ENCODE measurements around the gene PTCH1.

Gene PTCH1

GRCh38 chr9:95513711-95514110 lies 3.1 kb downstream of the PTCH1 start:
- no peak for DNase-seq (ENCODE audit: low read depth in 1 of 2, low spot score in 1 of 2)

GRCh38 chr9:95512709-95513095 lies 4.1 kb downstream of the PTCH1 start:
- DNase-seq (ENCODE audit: low read depth in 1 of 2, low spot score in 1 of 2): no peak

DNA sequence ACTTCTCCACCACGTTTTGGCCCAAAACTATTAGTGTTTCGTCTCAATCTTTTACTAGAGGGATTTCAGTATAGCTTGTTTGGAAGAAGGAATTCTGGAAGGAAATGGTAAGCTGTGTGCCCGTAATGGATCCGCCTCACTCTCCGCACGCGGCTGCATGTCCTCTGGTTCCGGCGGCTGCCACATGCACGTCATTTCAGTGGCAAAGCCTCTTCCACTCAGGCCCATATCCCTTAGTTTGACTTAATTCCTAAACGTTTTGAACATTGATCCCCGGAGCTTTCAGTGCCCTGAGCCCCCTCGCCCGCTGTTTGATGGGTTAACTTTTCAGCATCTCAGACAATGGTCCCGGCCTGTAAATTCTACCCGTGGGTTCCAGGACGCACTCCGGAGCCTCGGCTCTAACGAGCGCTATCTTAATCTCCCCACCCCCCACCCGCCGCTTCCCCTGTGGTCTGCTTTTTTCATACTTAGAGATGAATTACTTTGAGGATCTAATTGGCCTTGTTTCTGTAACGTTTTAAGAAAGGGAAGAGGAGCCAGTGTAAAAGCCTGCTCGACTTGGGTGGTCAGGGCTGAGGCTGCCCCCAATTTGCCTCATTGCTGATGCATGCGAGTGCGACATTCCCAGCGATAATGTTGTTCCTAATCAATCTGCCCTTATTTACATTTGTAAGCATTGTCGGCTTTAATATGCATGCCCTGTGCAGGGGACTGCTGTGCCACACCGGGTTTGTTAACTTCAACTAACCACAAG lies 4.6 kb downstream of the PTCH1 start:
- DNase-seq (ENCODE audit: low read depth in 1 of 2, low spot score in 1 of 2): no peak

GRCh38 chr9:95511616-95511931 lies 5.2 kb downstream of the PTCH1 start:
- DNase-seq (ENCODE audit: low read depth in 1 of 2, low spot score in 1 of 2): no peak

DNA sequence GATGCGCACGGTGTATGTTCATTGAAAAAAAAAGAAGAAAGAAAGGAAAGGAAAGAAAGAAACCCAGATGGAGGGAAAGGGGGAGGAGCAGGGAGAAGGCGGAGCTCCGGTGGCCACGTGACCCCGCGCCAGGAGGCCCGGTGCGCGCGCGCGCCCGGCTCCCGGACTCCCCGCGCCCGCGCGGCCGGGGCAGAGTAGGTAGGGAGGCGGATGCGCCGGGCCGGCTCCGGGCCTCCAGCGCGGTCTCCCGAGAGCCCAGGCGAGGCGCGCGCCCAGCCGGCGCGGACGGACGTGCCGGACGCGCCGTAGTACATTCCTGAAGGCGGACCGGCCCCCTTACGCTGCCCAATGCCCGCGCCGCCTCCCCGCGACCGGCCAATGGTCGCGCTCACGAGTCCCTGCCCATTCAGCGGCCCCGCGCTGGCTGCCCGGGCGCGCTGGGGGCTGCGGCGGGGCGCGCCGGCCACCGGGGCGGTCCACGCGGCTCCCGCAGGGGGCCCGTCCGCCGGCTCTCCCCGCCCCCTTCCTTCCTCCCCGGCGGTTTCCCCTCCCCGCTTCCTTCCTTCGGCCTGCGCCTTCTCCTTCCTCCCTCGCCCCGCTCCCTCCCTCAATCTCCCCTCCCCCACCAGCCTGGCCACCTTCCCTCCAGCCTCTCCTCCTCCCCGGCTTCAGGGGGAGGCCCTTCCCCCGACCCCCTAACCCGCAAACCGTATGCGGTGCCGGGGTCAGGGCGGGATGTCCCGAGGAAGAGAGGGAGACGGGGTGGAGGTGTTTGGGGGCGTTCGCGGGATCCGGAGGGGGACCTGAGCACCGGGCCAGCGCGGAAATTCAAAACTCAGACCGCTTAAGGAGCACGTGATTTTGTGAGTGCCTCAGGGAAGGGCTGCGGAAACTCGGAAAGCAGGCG lies 5.8 kb downstream of the PTCH1 start:
- DNase-seq (ENCODE audit: low read depth in 1 of 2, low spot score in 1 of 2): peak; percentile 61 to 80

DNA sequence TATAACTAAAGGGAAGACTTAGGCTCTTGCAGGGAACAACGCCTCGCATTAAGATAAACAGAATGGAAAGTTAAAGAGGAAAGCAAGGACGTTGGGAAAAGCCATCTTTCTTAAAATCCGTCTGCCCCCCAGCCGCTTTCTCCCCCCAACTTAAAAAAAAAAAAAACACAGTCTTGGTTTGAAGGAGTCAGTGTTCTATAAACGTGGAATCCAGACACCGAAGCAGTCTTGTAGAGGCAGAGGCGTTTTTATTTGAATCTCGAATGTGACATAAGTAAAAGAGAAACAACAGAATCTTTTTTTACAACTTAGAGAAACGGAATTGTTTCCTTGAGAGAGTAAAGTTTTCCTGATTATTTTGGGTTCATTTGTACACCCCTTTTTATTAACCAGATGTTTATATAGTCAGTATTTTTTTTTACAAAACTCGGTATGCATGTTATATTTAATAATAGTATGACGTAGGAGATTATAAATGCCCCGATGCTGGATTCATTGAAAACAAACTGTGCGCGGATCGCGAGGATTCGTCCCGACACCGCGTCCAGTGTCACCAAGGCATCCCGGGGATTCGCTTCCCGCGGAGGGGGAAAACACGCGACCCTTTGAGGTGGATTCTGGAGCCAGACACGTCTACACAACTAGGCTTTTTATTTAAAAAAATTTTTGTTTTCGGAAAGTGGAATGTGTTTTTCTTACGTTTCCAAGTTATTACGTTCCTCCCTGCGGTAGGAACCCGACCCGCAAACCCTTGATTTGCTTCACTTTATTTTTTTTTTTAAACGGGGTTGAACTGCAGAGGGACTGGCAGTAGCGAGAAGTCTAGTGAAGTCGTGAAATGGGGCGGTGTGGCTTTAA lies 6.7 kb downstream of the PTCH1 start:
- DNase-seq (ENCODE audit: low read depth in 1 of 2, low spot score in 1 of 2): no peak

DNA sequence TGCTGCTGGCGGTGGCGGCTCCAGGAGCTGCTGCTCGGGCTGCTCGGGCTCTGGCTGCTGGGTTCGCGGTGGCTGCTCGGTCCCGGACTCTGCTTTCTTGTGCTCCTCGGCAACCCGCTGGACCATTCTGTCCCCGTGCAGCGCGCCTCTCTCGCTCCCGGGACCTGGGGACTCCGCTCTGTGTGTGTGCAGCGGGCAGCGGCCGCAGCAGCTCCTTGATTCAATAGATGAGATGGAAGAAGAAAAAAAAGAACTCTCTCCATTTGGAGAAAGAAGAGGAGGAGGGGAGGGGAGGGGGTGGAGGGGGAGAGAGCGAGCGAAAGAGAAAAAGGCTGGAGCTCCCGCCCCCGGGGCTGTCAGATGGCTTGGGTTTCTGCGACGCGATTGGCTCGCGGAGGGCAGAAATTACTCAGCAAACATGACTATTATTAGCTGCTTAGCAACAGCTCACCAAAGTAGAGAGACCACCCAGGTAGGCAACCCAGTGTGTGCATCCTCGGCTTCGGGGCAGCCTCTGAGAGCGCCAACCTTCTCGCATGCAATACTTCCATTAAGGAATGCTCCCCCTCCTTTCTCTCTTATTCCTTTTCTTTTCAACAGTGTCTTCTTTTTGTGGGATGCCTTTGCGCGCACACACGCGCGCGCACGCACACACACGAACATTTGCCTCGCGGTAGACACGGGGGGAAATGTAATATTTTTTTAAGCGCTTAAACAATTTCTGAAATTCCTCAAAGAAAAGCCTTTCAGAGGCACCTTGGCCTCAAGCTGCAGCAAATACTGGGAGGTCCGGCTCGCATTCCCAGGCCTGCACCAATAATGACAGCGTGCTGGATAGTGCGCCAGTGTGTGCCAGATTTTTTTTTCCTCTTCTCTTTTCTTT lies 7.6 kb downstream of the PTCH1 start:
- peak in 1 of 2 donors; percentile 45 for DNase-seq (ENCODE audit: low read depth in 1 of 2, low spot score in 1 of 2)

GRCh38 chr9:95508242-95508967 lies 8.4 kb downstream of the PTCH1 start:
- peak in 1 of 2 donors; percentile 5 for DNase-seq (ENCODE audit: low read depth in 1 of 2, low spot score in 1 of 2)

GRCh38 chr9:95507464-95508241 lies 9.1 kb downstream of the PTCH1 start:
- peak in 1 of 2 donors; percentile 23 for DNase-seq (ENCODE audit: low read depth in 1 of 2, low spot score in 1 of 2)

DNA sequence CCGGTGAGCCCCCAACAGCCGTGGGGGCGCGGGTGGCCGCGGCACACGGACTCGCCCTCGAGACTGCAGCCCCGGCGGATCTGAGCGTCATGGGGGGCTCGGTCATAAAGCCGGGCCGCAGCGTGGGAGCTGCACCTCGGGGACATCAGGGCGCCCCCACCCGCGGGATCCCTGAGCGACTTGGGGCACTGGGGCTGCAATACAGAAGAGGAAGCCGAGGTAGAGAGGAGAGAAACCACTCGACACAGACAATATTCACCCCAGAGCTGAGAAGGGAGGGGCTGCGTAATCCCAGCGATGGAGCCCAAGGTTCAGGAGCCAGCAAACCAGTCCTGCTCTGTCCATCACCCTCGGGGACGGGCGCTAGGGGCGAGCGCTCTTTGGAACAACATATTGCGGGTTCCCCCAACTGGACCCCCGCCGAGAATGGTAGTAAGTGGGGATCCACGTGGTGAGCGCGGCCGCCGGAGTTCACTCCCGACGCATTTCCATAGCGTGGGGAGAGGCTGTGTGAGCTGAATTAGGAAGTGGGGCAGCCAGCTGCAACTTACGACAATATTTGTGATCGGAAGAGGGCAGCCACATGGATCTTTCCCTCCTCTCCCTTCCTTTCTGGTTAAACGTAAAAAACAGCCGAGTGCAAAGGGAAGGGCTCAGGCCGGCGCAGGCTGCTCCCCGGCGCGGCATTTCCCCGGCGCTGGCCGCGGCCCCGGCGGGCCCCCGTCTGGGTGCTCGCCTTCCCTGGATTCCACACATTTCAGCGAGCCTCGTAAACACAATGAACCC lies 9.9 kb downstream of the PTCH1 start:
- DNase-seq (ENCODE audit: low read depth in 1 of 2, low spot score in 1 of 2): peak in 1 of 2 donors; percentile 20

GRCh38 chr9:95506428-95506677 lies 10.4 kb downstream of the PTCH1 start:
- no peak for DNase-seq (ENCODE audit: low read depth in 1 of 2, low spot score in 1 of 2)

GRCh38 chr9:95505717-95506427 lies 10.9 kb downstream of the PTCH1 start:
- peak in 1 of 2 donors; percentile 21 for DNase-seq (ENCODE audit: low read depth in 1 of 2, low spot score in 1 of 2)

GRCh38 chr9:95505072-95505716 lies 11.6 kb downstream of the PTCH1 start:
- no peak for DNase-seq (ENCODE audit: low read depth in 1 of 2, low spot score in 1 of 2)

DNA sequence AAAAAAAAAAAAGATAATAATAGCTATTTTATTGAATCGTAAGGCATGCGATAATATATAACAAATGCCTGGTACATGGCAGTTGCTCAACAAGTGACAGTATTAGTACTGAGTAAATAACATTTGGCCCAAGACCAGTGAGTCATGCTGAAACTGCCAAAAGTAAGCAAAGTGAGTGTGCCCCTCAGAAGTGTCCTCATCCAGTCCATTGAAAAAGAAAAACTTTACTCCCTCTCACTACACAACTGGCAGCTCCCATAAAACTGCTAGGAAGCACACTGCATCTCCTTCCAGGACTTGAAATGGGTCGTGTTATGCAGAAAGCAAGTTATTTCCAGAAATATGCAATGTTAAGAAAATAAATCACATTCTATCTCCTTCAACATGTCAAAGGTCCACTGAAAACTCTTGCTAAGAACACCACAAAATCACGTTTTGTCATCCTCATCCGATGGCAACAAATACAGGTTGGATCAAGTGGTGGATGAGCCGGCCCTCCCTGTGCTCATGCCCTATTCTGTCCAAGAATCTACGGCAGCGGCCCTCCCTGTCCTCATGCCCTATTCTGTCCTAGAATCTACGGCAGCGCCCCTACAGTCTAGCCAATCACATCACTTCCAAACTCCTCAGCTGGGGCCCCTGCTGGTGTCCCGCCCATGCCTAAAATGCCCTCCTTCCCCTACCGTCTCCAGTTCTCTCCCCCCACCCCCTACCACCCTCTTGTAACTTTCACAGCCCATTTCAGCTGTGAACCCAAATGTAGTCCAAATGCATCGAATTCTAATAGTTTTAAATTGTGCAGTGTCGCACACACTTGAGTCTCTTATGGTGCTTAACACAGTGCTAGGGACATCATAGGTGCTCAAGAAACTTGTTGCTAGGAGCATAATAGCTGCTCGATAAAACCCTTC lies 12.5 kb downstream of the PTCH1 start:
- DNase-seq (ENCODE audit: low read depth in 1 of 2, low spot score in 1 of 2): no peak

GRCh38 chr9:95503369-95503768 lies 13.4 kb downstream of the PTCH1 start:
- DNase-seq (ENCODE audit: low read depth in 1 of 2, low spot score in 1 of 2): no peak

- no peak for DNase-seq (ENCODE audit: low read depth in 1 of 2, low spot score in 1 of 2)
Measured at GRCh38 chr9:95502248-95502647, 14.5 kb downstream of the PTCH1 start.

Data from stimulated activated CD4-positive, alpha-beta T cell treated with anti-CD3 and anti-CD28 coated beads, Interleukin-15, amount 100 ng/mL, for 1 hour (primary cell).